Prostate gland (tissue), 2 donors: Measurements from ENCODE around the gene TIMM9.

Experiments
- CTCF ChIP-seq, 4 experiments: fragments of 200-600 bp in 2 of 4; fragments of 450-650 bp in 2 of 4; sonication (generic) in 2 of 4; IDR thresholded peaks; 1 replicate in 3 of 4; 2 replicates in 1 of 4; pipeline ENCODE4 v1.5.1; 2016 to 2019; ENCODE audit warnings: antibody characterized with exemption in 4 of 4, mild to moderate bottlenecking in 2 of 4, moderate library complexity in 2 of 4
- POLR2AphosphoS5 ChIP-seq: sonication (generic); formaldehyde crosslinking; IDR thresholded peaks from one replicate; pipeline ENCODE4 v1.6.1; 2017; ENCODE audit warnings: antibody characterized with exemption

- TF ChIP-seq CTCF (IDR thresholded peaks at IDR 0.05) (no peak), POLR2AphosphoS5 (no peak)
Measured at GRCh38 chr14:58464652-58465051, 37.3 kb upstream of the TIMM9 start.
